HG03457 (cell line): Measurements from ENCODE around the gene TMCC1.
"Not testable (repeated sequence)": the region's sequence is repeated elsewhere in the genome, so short reads cannot be mapped to it uniquely, and the experiment has no call there.

Source experiments
- ATAC-seq: cut with Tn5 transposase; IDR thresholded peaks from one replicate; pipeline ENCODE4 v1.9.1; 2021; ENCODE audit warnings: moderate number of reproducible peaks; ENCODE audit not compliant: unreplicated experiment

TMCC1 gene

GRCh38 chr3:129893581-129894070 lies at the start of gene TMCC1:
TMCC1 (minus strand) TSS chr3:129893711.
- peak; percentile 76 for ATAC-seq

GRCh38 chr3:129943020-129943419 lies 49.5 kb upstream of the TMCC1 start:
- ATAC-seq, result no peak

- ATAC-seq, result no peak
Observed at GRCh38 chr3:129942296-129942695, 48.8 kb upstream of the TMCC1 start.

GRCh38 chr3:129940086-129940485 lies 46.6 kb upstream of the TMCC1 start:
- ATAC-seq, result no peak

- no peak for ATAC-seq
Observed at GRCh38 chr3:129938140-129938930, 44.8 kb upstream of the TMCC1 start.

- no peak for ATAC-seq
Observed at GRCh38 chr3:129937717-129938116, 44.2 kb upstream of the TMCC1 start.

- ATAC-seq, result no peak
Observed at GRCh38 chr3:129936757-129937156, 43.2 kb upstream of the TMCC1 start.

- ATAC-seq, result no peak
Observed at GRCh38 chr3:129934234-129935123, 41.0 kb upstream of the TMCC1 start.

GRCh38 chr3:129933471-129933870 lies 40.0 kb upstream of the TMCC1 start:
- ATAC-seq, result no peak

GRCh38 chr3:129929383-129929782 lies 35.9 kb upstream of the TMCC1 start:
- no peak for ATAC-seq

- no peak for ATAC-seq
Observed at GRCh38 chr3:129927072-129927471, 33.6 kb upstream of the TMCC1 start.

- no peak for ATAC-seq
Observed at GRCh38 chr3:129919806-129920205, 26.3 kb upstream of the TMCC1 start.

GRCh38 chr3:129919357-129919756 lies 25.8 kb upstream of the TMCC1 start:
- no peak for ATAC-seq

GRCh38 chr3:129918461-129918860 lies 24.9 kb upstream of the TMCC1 start:
- no peak for ATAC-seq

GRCh38 chr3:129917423-129918007 lies 24.0 kb upstream of the TMCC1 start:
- no peak for ATAC-seq

- ATAC-seq, result no peak
Observed at GRCh38 chr3:129913618-129914017, 20.1 kb upstream of the TMCC1 start.

GRCh38 chr3:129911261-129911861 lies 17.9 kb upstream of the TMCC1 start:
- ATAC-seq, result no peak

- not testable (repeated sequence) for ATAC-seq
Observed at GRCh38 chr3:129909235-129909634, 15.7 kb upstream of the TMCC1 start.

GRCh38 chr3:129908417-129908816 lies 14.9 kb upstream of the TMCC1 start:
- no peak for ATAC-seq

GRCh38 chr3:129901272-129901671 lies 7.8 kb upstream of the TMCC1 start:
- ATAC-seq, result not testable (repeated sequence)

- ATAC-seq, result no peak
Observed at GRCh38 chr3:129897026-129897425, 3.5 kb upstream of the TMCC1 start.
